Measurements from ENCODE around the gene REPS1.
A peak's percentile ranks its signal among the peaks of the same experiment; 100 is the strongest.

Gene REPS1

GRCh38 chr6:138926579-138926978, 61.5 kb downstream of the REPS1 start:
- DNase-seq (ENCODE audit: low spot score) = no peak

GRCh38 chr6:138925806-138926205, 62.2 kb downstream of the REPS1 start:
- no peak for DNase-seq (ENCODE audit: low spot score)

- DNase-seq (ENCODE audit: low spot score) = no peak
These were observed 64.5 kb downstream of the REPS1 start for GRCh38 chr6:138923561-138923960.

- no peak for DNase-seq (ENCODE audit: low spot score)
These were observed 67.1 kb downstream of the REPS1 start for GRCh38 chr6:138920906-138921305.

GRCh38 chr6:138914701-138915100, 73.4 kb downstream of the REPS1 start:
- no peak for DNase-seq (ENCODE audit: low spot score)

GRCh38 chr6:138912308-138912707, 75.7 kb downstream of the REPS1 start:
- DNase-seq (ENCODE audit: low spot score) = no peak

GRCh38 chr6:138909975-138910374, 78.1 kb downstream of the REPS1 start:
- no peak for DNase-seq (ENCODE audit: low spot score)

GRCh38 chr6:138909511-138909910, 78.5 kb downstream of the REPS1 start:
- peak; percentile 35 for DNase-seq (ENCODE audit: low spot score)

GRCh38 chr6:138907167-138907566, 80.9 kb downstream of the REPS1 start:
- no peak for DNase-seq (ENCODE audit: low spot score)

GRCh38 chr6:138897031-138897430, 91.0 kb downstream of the REPS1 start:
- DNase-seq (ENCODE audit: low spot score) = no peak

GRCh38 chr6:138896104-138896756, 91.8 kb downstream of the REPS1 start:
- DNase-seq (ENCODE audit: low spot score) = no peak

- DNase-seq (ENCODE audit: low spot score) = no peak
These were observed 96.6 kb downstream of the REPS1 start for GRCh38 chr6:138891255-138891986.

GRCh38 chr6:138885156-138885819, 102.8 kb downstream of the REPS1 start:
- no peak for DNase-seq (ENCODE audit: low spot score)

- DNase-seq (ENCODE audit: low spot score) = no peak
These were observed 105.6 kb downstream of the REPS1 start for GRCh38 chr6:138882369-138883017.

GRCh38 chr6:138873191-138873590, 114.9 kb downstream of the REPS1 start:
- DNase-seq (ENCODE audit: low spot score) = no peak

- no peak for DNase-seq (ENCODE audit: low spot score)
These were observed 118.7 kb downstream of the REPS1 start for GRCh38 chr6:138869398-138869797.

GRCh38 chr6:138868181-138868580, 119.9 kb downstream of the REPS1 start:
- DNase-seq (ENCODE audit: low spot score) = no peak

GRCh38 chr6:138865480-138866109, 122.5 kb downstream of the REPS1 start:
- DNase-seq (ENCODE audit: low spot score) = no peak

- no peak for DNase-seq (ENCODE audit: low spot score)
These were observed 123.6 kb downstream of the REPS1 start for GRCh38 chr6:138864343-138864890.

- DNase-seq (ENCODE audit: low spot score) = no peak
These were observed 124.7 kb downstream of the REPS1 start for GRCh38 chr6:138863321-138863720.

- DNase-seq (ENCODE audit: low spot score) = no peak
These were observed 125.6 kb downstream of the REPS1 start for GRCh38 chr6:138862456-138862855.

- no peak for DNase-seq (ENCODE audit: low spot score)
These were observed 130.3 kb downstream of the REPS1 start for GRCh38 chr6:138857775-138858174.

All from NAMALWA (cell line).